Right lobe of liver (tissue), 6 donors: ENCODE data around the gene HCLS1. TPM values are rescaled to one million over a fixed set of nuclear protein-coding genes. Genes with fewer than 3 reads are reported as not detected.

ENCODE experiments used
- ATAC-seq, 4 donors: fragments of 200-7000 bp; cut with Tn5 transposase; one replicate each; pipeline ENCODE4 v1.9.1; 2020; ENCODE audit warnings: mild to moderate bottlenecking in 4 of 4, moderate library complexity in 4 of 4
- DNase-seq, 3 donors: peaks; one replicate each; pipeline ENCODE4 v3.0.0-alpha.2; 2020
- H3K27ac ChIP-seq, 3 donors: fragments of 200-600 bp; one replicate each; pipeline ENCODE4 v1.8.0; 2022
- H3K27me3 ChIP-seq, 2 donors: fragments of 200-600 bp; one replicate each; pipeline ENCODE4 v1.8.0; 2022
- H3K36me3 ChIP-seq, 4 donors: fragments of 200-600 bp; sonication (generic) in 1 of 4; one replicate each; pipeline versions ENCODE4 v1.5.1 to v1.8.0; 2017 to 2022; ENCODE audit warnings: control low read depth in 1 of 4
- H3K4me1 ChIP-seq, 4 donors: fragments of 200-600 bp; sonication (generic) in 1 of 4; one replicate each; pipeline versions ENCODE4 v1.5.1 to v1.8.0; 2017 to 2022; ENCODE audit warnings: control low read depth in 1 of 4
- H3K4me3 ChIP-seq, 3 donors: fragments of 200-600 bp; one replicate each; pipeline ENCODE4 v1.8.0; 2022
- H3K9me3 ChIP-seq, 4 donors: fragments of 200-600 bp; sonication (generic) in 1 of 4; one replicate each; pipeline versions ENCODE4 v1.5.1 to v1.8.0; 2017 to 2022; ENCODE audit warnings: control low read depth in 1 of 4
- POLR2A ChIP-seq: fragments of 450-650 bp; IDR thresholded peaks from one replicate; pipeline ENCODE4 v1.6.1; 2017; ENCODE audit warnings: antibody characterized with exemption, mild to moderate bottlenecking
- WGBS: methylation state at CpG from one replicate; pipeline ENCODE4 v1.1.6; 2018; ENCODE audit warnings: low coverage, low lambda C conversion rate; ENCODE audit not compliant: insufficient coverage; ENCODE audit errors: missing lambda C conversion rate; 5-methylcytosine and 5-hydroxymethylcytosine counted together
- intact Hi-C, 2 donors: fragments of 100-400 bp; cut with DNase I; formaldehyde crosslinking; loops; one replicate each; pipeline versions ENCODE4 v1.11.2 to v1.14.1; 2022
- total RNA-seq, 6 experiments: library from RNA; depleted of rRNA in 2 of 6; stranded (reverse); fragments of >200 nt in 2 of 6; fragmentation: NEBNext Ultra II Directional in 3 of 6; extraction: Animal tissue kit (Norgen Biotek cat#: 25700) in 3 of 6; gene quantifications; one replicate each; pipeline versions ENCODE4 v1.1.0 to v1.2.4, GENCODE V29; 2016 to 2023
- TF ChIP-seq, protein P1 (sequence below), 4 donors: fragments of 200-600 bp in 3 of 4; fragments of 450-650 bp in 1 of 4; IDR thresholded peaks; one replicate each; pipeline versions ENCODE4 v1.5.1 to v1.8.0; 2016 to 2022; ENCODE audit warnings: antibody characterized with exemption in 4 of 4, mild to moderate bottlenecking in 2 of 4
- donor health status: DM: no; HTN: yes; CAD: no.
- donor health status: DM: no; HTN: no; CAD: no.
- donor health status: DM: no; HTN: no; CAD: no.
- donor health status: DM: no; HTN: yes; CAD: no.
- donor health status: DM: no; HTN: yes; CAD: no.

HCLS1 gene
- total RNA-seq, 6 experiments from 2014 or later = 13.7 to 20.4 (median 16.9) TPM

- Histone ChIP-seq H3K4me3 (no peak overlapping the region), H3K4me1 (no peaks in the 10 kb centered on the region), H3K27me3 (no peaks in the 10 kb centered on the region), H3K36me3 (peaks cover 0 to 21% (median 7%) of the 10 kb centered on the region in 4 donors), H3K9me3 (no peaks in the 10 kb centered on the region), H3K27ac (no peak overlapping the region)
- 93% methylated on average over 3 of the region's 5 CpGs for WGBS
- ATAC-seq (no peak), DNase-seq (no peak)
- TF ChIP-seq, protein P1, sequence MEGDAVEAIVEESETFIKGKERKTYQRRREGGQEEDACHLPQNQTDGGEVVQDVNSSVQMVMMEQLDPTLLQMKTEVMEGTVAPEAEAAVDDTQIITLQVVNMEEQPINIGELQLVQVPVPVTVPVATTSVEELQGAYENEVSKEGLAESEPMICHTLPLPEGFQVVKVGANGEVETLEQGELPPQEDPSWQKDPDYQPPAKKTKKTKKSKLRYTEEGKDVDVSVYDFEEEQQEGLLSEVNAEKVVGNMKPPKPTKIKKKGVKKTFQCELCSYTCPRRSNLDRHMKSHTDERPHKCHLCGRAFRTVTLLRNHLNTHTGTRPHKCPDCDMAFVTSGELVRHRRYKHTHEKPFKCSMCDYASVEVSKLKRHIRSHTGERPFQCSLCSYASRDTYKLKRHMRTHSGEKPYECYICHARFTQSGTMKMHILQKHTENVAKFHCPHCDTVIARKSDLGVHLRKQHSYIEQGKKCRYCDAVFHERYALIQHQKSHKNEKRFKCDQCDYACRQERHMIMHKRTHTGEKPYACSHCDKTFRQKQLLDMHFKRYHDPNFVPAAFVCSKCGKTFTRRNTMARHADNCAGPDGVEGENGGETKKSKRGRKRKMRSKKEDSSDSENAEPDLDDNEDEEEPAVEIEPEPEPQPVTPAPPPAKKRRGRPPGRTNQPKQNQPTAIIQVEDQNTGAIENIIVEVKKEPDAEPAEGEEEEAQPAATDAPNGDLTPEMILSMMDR (IDR thresholded peaks at IDR 0.05) = no peak
- TF ChIP-seq POLR2A = no peak
- intact Hi-C loops = no loop called here
Measured at GRCh38 chr3:121703973-121704372, 43.3 kb upstream of the HCLS1 start.

GRCh38 chr3:121698901-121699300, 38.2 kb upstream of the HCLS1 start:
- Histone ChIP-seq H3K27ac (no peak overlapping the region), H3K4me1 (no peaks in the 10 kb centered on the region), H3K4me3 (no peak overlapping the region), H3K9me3 (no peaks in the 10 kb centered on the region), H3K27me3 (no peaks in the 10 kb centered on the region), H3K36me3 (peaks cover 0 to 42% (median 11%) of the 10 kb centered on the region in 4 donors)
- ATAC-seq (no peak), DNase-seq (no peak)
- intact Hi-C loops = no loop called here
- TF ChIP-seq, protein P1 (IDR thresholded peaks at IDR 0.05) = no peak
- no peak for TF ChIP-seq POLR2A

GRCh38 chr3:121698476-121698875, 37.8 kb upstream of the HCLS1 start:
- no peaks in the 10 kb centered on the region for H3K9me3 ChIP-seq
- DNase-seq (no peak), ATAC-seq (peak in 2 of 4 donors; percentile 18 to 36)
- WGBS = 83% methylated on average over 1 of the region's 1 CpG
- H3K36me3 ChIP-seq = peaks cover 0 to 42% (median 11%) of the 10 kb centered on the region in 4 donors
- H3K27me3 ChIP-seq = no peaks in the 10 kb centered on the region
- TF ChIP-seq, protein P1 (IDR thresholded peaks at IDR 0.05) = no peak
- no peak for TF ChIP-seq POLR2A
- H3K4me3 ChIP-seq = no peak overlapping the region
- intact Hi-C loops = no loop called here
- no peak overlapping the region for H3K27ac ChIP-seq
- H3K4me1 ChIP-seq = no peaks in the 10 kb centered on the region

DNA sequence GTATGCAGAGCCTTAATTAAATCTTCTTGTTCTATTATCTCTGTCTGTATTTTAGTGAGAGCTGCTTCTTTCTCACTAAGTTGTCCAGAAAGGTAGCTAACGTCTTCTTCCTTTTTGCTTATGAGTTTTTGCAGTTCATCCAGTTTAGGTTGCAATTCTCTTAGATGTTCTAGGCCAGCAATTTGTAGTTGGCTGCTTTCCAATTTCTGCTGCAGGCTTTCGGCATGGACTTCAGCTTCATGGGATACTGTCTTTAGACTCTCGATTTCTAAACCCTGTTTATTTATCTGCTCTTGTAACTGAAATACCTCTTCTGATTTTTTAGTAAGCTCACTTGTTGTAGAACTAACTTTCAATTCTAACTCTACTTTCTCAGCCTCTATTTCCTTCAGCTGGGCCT, 35.5 kb upstream of the HCLS1 start:
- Histone ChIP-seq H3K27ac (no peak overlapping the region), H3K9me3 (no peaks in the 10 kb centered on the region), H3K4me1 (no peaks in the 10 kb centered on the region), H3K4me3 (no peak overlapping the region), H3K36me3 (peaks cover 0 to 46% (median 16%) of the 10 kb centered on the region in 4 donors), H3K27me3 (no peaks in the 10 kb centered on the region)
- whole genome bisulfite sequencing = 67% methylated on average over 3 of the region's 3 CpGs
- intact Hi-C loops = no loop called here
- ATAC-seq = no peak
- TF ChIP-seq, protein P1 (IDR thresholded peaks at IDR 0.05) = no peak
- TF ChIP-seq POLR2A = no peak
- no peak for DNase-seq
